ENCODE results near the gene RYR3. TPM values are rescaled to one million over a fixed set of nuclear protein-coding genes. Genes with fewer than 3 reads are reported as not detected.
A peak's percentile ranks its signal among the peaks of the same experiment; 100 is the strongest.

RYR3 gene
- total and polyA plus RNA-seq, 2 donors, result 1.4 to 10.4 TPM

GRCh38 chr15:33722673-33723015 lies 411.9 kb downstream of the RYR3 start:
- H3K9me3 ChIP-seq (ENCODE audit: control insufficient read depth in 2 of 2, insufficient read depth in 1 of 2, low read length in 1 of 2), result no peaks in the 10 kb centered on the region
- no peaks in the 10 kb centered on the region for H3K4me1 ChIP-seq (ENCODE audit: control insufficient read depth in 2 of 2, insufficient read depth in 2 of 2, low read length in 2 of 2)
- DNase-seq (ENCODE audit: low read depth in 6 of 9, low spot score in 9 of 9), result no peak
- H3K4me3 ChIP-seq (ENCODE audit: low read length in 2 of 2), result no peak overlapping the region
- no peaks in the 10 kb centered on the region for H3K27me3 ChIP-seq (ENCODE audit: control insufficient read depth in 2 of 2, insufficient read depth in 1 of 2, low read length in 1 of 2)
- no peaks in the 10 kb centered on the region for H3K36me3 ChIP-seq (ENCODE audit: control insufficient read depth in 2 of 2, insufficient read depth in 2 of 2, low read length in 1 of 2)
- no peak overlapping the region for H3K27ac ChIP-seq (ENCODE audit: low read depth in 1 of 2, low read length in 1 of 2)
- WGBS, result 98% methylated on average over 12 of the region's 12 CpGs

- WGBS, result 75% methylated on average over 5 of the region's 5 CpGs
- no peak for DNase-seq (ENCODE audit: low read depth in 6 of 9, low spot score in 9 of 9)
Measured at GRCh38 chr15:33724321-33725036, 413.7 kb downstream of the RYR3 start.

GRCh38 chr15:33729653-33730052 lies 418.9 kb downstream of the RYR3 start:
- Histone ChIP-seq H3K4me3 (ENCODE audit: low read length in 2 of 2) (no peak overlapping the region), H3K4me1 (ENCODE audit: control insufficient read depth in 2 of 2, insufficient read depth in 2 of 2, low read length in 2 of 2) (no peaks in the 10 kb centered on the region), H3K27me3 (ENCODE audit: control insufficient read depth in 2 of 2, insufficient read depth in 1 of 2, low read length in 1 of 2) (no peaks in the 10 kb centered on the region), H3K36me3 (ENCODE audit: control insufficient read depth in 2 of 2, insufficient read depth in 2 of 2, low read length in 1 of 2) (no peaks in the 10 kb centered on the region), H3K27ac (ENCODE audit: low read depth in 1 of 2, low read length in 1 of 2) (no peak overlapping the region), H3K9me3 (ENCODE audit: control insufficient read depth in 2 of 2, insufficient read depth in 1 of 2, low read length in 1 of 2) (no peaks in the 10 kb centered on the region)
- peak in 2 of 9 donors; percentile 4 to 10 for DNase-seq (ENCODE audit: low read depth in 6 of 9, low spot score in 9 of 9)
- WGBS, result 98% methylated on average over 4 of the region's 4 CpGs

More at GRCh38 chr15:33724321-33725036, 413.7 kb downstream of the RYR3 start:
- no peak overlapping the region for H3K27ac ChIP-seq (ENCODE audit: low read depth in 1 of 2, low read length in 1 of 2)
- H3K4me3 ChIP-seq (ENCODE audit: low read length in 2 of 2), result no peak overlapping the region
- H3K4me1 ChIP-seq (ENCODE audit: control insufficient read depth in 2 of 2, insufficient read depth in 2 of 2, low read length in 2 of 2), result no peaks in the 10 kb centered on the region
- H3K36me3 ChIP-seq (ENCODE audit: control insufficient read depth in 2 of 2, insufficient read depth in 2 of 2, low read length in 1 of 2), result no peaks in the 10 kb centered on the region
- H3K9me3 ChIP-seq (ENCODE audit: control insufficient read depth in 2 of 2, insufficient read depth in 1 of 2, low read length in 1 of 2), result no peaks in the 10 kb centered on the region
- H3K27me3 ChIP-seq (ENCODE audit: control insufficient read depth in 2 of 2, insufficient read depth in 1 of 2, low read length in 1 of 2), result no peaks in the 10 kb centered on the region

- no peaks in the 10 kb centered on the region for H3K36me3 ChIP-seq (ENCODE audit: control insufficient read depth in 2 of 2, insufficient read depth in 2 of 2, low read length in 1 of 2)
- DNase-seq (ENCODE audit: low read depth in 6 of 9, low spot score in 9 of 9), result no peak
- 85% methylated on average over 4 of the region's 4 CpGs for WGBS
Measured at GRCh38 chr15:33730815-33731214, 420.0 kb downstream of the RYR3 start.

GRCh38 chr15:33735143-33735542 lies 424.4 kb downstream of the RYR3 start:
- 61% methylated on average over 1 of the region's 1 CpG for WGBS
- no peak for DNase-seq (ENCODE audit: low read depth in 6 of 9, low spot score in 9 of 9)
- H3K4me3 ChIP-seq (ENCODE audit: low read length in 2 of 2), result no peak overlapping the region
- no peaks in the 10 kb centered on the region for H3K36me3 ChIP-seq (ENCODE audit: control insufficient read depth in 2 of 2, insufficient read depth in 2 of 2, low read length in 1 of 2)
- no peaks in the 10 kb centered on the region for H3K9me3 ChIP-seq (ENCODE audit: control insufficient read depth in 2 of 2, insufficient read depth in 1 of 2, low read length in 1 of 2)
- H3K4me1 ChIP-seq (ENCODE audit: control insufficient read depth in 2 of 2, insufficient read depth in 2 of 2, low read length in 2 of 2), result no peaks in the 10 kb centered on the region
- H3K27ac ChIP-seq (ENCODE audit: low read depth in 1 of 2, low read length in 1 of 2), result no peak overlapping the region
- H3K27me3 ChIP-seq (ENCODE audit: control insufficient read depth in 2 of 2, insufficient read depth in 1 of 2, low read length in 1 of 2), result no peaks in the 10 kb centered on the region

More at GRCh38 chr15:33730815-33731214, 420.0 kb downstream of the RYR3 start:
- Histone ChIP-seq H3K4me3 (ENCODE audit: low read length in 2 of 2) (no peak overlapping the region), H3K27me3 (ENCODE audit: control insufficient read depth in 2 of 2, insufficient read depth in 1 of 2, low read length in 1 of 2) (no peaks in the 10 kb centered on the region), H3K27ac (ENCODE audit: low read depth in 1 of 2, low read length in 1 of 2) (no peak overlapping the region), H3K4me1 (ENCODE audit: control insufficient read depth in 2 of 2, insufficient read depth in 2 of 2, low read length in 2 of 2) (no peaks in the 10 kb centered on the region), H3K9me3 (ENCODE audit: control insufficient read depth in 2 of 2, insufficient read depth in 1 of 2, low read length in 1 of 2) (no peaks in the 10 kb centered on the region)

GRCh38 chr15:33735637-33736247 lies 425.0 kb downstream of the RYR3 start:
- Histone ChIP-seq H3K27ac (ENCODE audit: low read depth in 1 of 2, low read length in 1 of 2) (no peak overlapping the region), H3K9me3 (ENCODE audit: control insufficient read depth in 2 of 2, insufficient read depth in 1 of 2, low read length in 1 of 2) (no peaks in the 10 kb centered on the region), H3K4me1 (ENCODE audit: control insufficient read depth in 2 of 2, insufficient read depth in 2 of 2, low read length in 2 of 2) (no peaks in the 10 kb centered on the region), H3K36me3 (ENCODE audit: control insufficient read depth in 2 of 2, insufficient read depth in 2 of 2, low read length in 1 of 2) (no peaks in the 10 kb centered on the region), H3K27me3 (ENCODE audit: control insufficient read depth in 2 of 2, insufficient read depth in 1 of 2, low read length in 1 of 2) (no peaks in the 10 kb centered on the region), H3K4me3 (ENCODE audit: low read length in 2 of 2) (no peak overlapping the region)
- 60% methylated on average over 7 of the region's 7 CpGs for WGBS
- peak in 2 of 9 donors; percentile 24 to 31 for DNase-seq (ENCODE audit: low read depth in 6 of 9, low spot score in 9 of 9)

- no peaks in the 10 kb centered on the region for H3K9me3 ChIP-seq (ENCODE audit: control insufficient read depth in 2 of 2, insufficient read depth in 1 of 2, low read length in 1 of 2)
- H3K36me3 ChIP-seq (ENCODE audit: control insufficient read depth in 2 of 2, insufficient read depth in 2 of 2, low read length in 1 of 2), result no peaks in the 10 kb centered on the region
- H3K27ac ChIP-seq (ENCODE audit: low read depth in 1 of 2, low read length in 1 of 2), result no peak overlapping the region
- H3K4me1 ChIP-seq (ENCODE audit: control insufficient read depth in 2 of 2, insufficient read depth in 2 of 2, low read length in 2 of 2), result no peaks in the 10 kb centered on the region
- H3K4me3 ChIP-seq (ENCODE audit: low read length in 2 of 2), result no peak overlapping the region
- no peaks in the 10 kb centered on the region for H3K27me3 ChIP-seq (ENCODE audit: control insufficient read depth in 2 of 2, insufficient read depth in 1 of 2, low read length in 1 of 2)
- peak in 5 of 9 donors; percentile 9 to 36 (median 15) for DNase-seq (ENCODE audit: low read depth in 6 of 9, low spot score in 9 of 9)
- WGBS, result 57% methylated on average over 15 of the region's 15 CpGs
Measured at GRCh38 chr15:33737687-33738601, 427.2 kb downstream of the RYR3 start.

- H3K9me3 ChIP-seq (ENCODE audit: control insufficient read depth in 2 of 2, insufficient read depth in 1 of 2, low read length in 1 of 2), result no peaks in the 10 kb centered on the region
- no peaks in the 10 kb centered on the region for H3K27me3 ChIP-seq (ENCODE audit: control insufficient read depth in 2 of 2, insufficient read depth in 1 of 2, low read length in 1 of 2)
- no peaks in the 10 kb centered on the region for H3K4me1 ChIP-seq (ENCODE audit: control insufficient read depth in 2 of 2, insufficient read depth in 2 of 2, low read length in 2 of 2)
- no peak overlapping the region for H3K27ac ChIP-seq (ENCODE audit: low read depth in 1 of 2, low read length in 1 of 2)
- H3K36me3 ChIP-seq (ENCODE audit: control insufficient read depth in 2 of 2, insufficient read depth in 2 of 2, low read length in 1 of 2), result no peaks in the 10 kb centered on the region
- DNase-seq (ENCODE audit: low read depth in 6 of 9, low spot score in 9 of 9), result no peak
- no peak overlapping the region for H3K4me3 ChIP-seq (ENCODE audit: low read length in 2 of 2)
- WGBS, result 88% methylated on average over 6 of the region's 6 CpGs
Measured at GRCh38 chr15:33738941-33739664, 428.3 kb downstream of the RYR3 start.
